HG02870 (cell line): ENCODE results near the gene MOGAT2.

Experiments used
- ATAC-seq: cut with Tn5 transposase; IDR thresholded peaks from one replicate; pipeline ENCODE4 v1.9.1; 2021; ENCODE audit warnings: mild to moderate bottlenecking, moderate library complexity; ENCODE audit not compliant: unreplicated experiment

MOGAT2 gene

GRCh38 chr11:75777461-75778110 is 59.9 kb downstream of the MOGAT2 start:
- no peak for ATAC-seq

DNA sequence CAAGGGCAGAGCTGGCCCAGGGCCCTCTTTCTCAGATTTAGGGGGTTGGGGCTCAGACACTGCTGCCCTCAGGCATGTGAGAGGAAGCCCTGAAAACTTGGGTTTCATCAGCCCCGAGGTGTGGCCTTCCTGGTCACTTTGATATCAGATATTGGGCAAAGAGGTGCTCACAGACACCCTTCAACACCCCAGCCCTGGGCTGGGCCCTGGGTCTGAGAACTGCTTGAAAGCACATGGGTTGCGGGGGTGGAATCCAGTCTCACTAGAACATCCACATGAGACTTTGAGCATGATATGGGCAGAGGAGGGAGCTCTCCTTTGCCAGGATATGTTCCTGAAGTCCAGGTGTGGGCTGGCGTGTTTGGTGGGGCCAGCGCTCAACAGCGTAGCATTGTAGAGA is 61.3 kb downstream of the MOGAT2 start:
- no peak for ATAC-seq

- ATAC-seq, result no peak
Observed at GRCh38 chr11:75779960-75780359, 62.3 kb downstream of the MOGAT2 start.

DNA sequence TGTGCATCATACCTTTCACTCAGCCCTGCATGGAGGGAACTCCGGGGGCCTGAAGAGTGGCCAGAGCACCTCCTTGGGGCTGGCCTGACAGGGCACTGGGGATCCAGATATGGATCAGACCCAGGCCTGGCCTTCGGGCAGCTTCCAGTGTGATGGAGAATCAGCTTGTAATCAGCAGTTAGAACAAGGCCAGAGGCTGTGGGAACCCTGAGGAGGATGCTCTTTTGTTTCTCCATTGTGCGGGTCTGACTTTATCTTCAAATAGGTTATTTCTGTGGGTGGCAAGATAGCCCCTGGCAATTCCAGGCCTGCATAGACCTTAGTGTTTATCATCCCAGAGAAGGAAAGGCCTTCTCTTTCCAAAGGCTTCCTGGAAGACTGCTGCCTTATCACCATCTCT is 63.2 kb downstream of the MOGAT2 start:
- ATAC-seq, result no peak

- ATAC-seq, result no peak
Observed at GRCh38 chr11:75781296-75781695, 63.7 kb downstream of the MOGAT2 start.

DNA sequence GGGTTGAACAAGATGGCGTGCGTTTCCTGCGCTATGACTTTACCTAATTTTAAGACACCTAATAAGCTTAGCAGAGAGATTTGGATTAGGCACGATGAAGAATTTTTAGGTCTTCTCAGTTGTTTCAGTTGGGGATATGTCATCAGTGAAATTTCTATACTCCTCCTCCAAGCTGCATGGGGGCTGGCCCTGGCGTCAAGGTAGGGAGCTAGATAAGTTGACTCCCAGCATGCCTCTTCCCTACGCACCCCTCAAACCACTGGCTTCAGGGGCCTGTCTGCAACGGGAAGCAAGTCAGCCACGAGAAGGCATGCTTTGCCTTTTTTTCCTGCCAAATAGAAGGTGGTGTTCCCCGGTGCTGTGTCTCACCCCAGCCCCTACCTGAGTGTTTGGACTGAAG is 64.2 kb downstream of the MOGAT2 start:
- no peak for ATAC-seq
